CD4-positive, alpha-beta T cell treated with Interleukin-15 for 4 hours (primary cell): Measurements from ENCODE around the gene RBSN.

Experiments used
- DNase-seq: peaks from one replicate; pipeline ENCODE4 v3.0.0-alpha.2; 2020; ENCODE audit warnings: low spot score

RBSN gene

DNA sequence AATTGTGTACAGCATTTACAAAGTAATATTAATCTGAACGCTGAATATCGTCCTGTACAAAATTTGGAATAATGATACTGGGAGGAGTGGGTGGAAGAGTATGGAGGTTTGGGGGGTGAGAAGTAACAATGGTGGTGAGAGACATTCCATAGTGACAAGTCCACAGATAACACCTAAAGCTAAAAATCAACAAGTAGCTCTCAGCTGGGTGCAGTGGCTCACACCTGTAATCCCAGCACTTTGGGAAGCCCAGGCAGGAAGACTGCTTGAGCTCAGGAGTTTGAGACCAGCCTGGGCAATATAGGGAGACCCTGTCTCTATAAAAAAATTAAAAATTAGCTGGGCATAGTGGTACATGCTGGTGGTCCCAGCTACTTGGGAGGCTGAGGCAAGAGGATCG lies 38.9 kb downstream of the RBSN start:
- DNase-seq = no peak

DNA sequence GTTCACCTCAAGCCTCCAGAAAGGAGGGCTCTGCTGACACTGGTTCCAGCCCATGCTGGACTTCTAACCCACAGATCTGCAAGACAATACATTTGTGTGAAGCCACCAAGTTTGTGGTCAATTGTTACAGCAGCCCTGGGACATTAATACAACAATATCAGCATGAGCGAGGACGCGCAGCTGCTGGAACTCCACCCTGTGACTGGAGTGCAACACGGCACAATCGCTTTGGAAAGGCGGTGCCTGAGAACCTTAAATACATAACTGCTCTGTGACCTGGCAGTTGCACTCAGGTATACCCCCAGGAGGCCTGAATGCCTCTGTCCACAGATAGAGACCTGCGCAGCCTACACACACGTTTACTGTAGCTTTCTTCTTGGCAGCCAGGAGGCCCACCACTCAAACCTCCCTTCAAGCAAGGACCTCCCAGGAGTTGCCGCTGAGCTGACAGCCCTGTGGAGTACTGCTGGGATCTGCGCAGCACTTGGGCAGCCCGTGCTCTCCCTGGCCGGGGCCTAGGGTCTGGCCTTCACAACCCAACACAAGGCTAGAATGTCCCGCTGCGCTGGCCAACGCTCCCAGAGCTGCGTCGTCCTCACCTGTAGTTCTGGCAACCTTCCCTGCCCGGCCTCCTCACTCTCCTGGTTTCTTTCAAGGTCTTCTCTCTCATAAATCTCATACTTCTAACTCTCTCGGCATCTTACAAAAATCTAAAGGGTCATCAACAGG lies 42.1 kb downstream of the RBSN start:
- no peak for DNase-seq

DNA sequence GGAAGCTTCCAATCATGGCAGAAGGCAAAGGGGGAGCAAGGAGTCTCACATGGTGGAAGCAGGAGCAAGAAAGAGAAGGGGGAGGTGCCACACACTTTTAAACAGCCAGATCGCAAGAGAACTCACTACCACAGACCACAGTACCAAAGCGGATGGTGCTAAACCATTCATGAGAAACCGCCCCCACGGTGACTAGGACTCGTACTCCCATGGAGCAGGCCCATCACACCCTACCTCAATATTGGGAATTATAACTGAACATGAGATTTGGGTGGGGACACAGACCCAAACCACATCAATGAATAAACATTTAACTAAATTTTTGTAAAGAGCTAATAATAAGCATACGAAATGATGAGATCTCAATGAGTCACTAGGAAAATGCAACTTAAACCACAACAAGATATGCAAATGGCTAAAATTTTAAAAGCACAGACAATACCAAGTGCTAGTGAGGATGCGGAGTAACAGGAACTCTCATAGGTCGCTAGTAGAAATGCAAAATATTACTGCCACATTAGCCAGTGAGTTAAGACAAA lies 43.9 kb downstream of the RBSN start:
- peak; percentile 52 for DNase-seq

DNA sequence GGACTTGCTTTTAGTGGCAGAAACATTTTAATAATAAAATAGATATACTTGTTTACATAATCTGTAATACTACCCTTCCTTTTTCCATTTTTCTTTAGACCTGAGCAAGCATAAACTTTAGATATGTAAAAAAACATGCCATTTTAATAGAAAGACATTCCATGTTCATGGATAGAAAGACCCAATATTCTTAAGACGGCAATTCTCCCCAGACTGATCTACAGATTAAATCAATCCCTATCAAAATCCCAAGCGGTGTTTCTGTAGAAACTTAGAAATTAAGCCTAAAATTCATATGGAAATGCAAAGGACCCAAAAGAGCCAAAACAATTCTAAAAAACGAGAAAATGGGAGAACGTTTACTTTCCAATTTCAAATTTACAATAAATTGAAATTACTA lies 45.4 kb downstream of the RBSN start:
- no peak for DNase-seq

DNA sequence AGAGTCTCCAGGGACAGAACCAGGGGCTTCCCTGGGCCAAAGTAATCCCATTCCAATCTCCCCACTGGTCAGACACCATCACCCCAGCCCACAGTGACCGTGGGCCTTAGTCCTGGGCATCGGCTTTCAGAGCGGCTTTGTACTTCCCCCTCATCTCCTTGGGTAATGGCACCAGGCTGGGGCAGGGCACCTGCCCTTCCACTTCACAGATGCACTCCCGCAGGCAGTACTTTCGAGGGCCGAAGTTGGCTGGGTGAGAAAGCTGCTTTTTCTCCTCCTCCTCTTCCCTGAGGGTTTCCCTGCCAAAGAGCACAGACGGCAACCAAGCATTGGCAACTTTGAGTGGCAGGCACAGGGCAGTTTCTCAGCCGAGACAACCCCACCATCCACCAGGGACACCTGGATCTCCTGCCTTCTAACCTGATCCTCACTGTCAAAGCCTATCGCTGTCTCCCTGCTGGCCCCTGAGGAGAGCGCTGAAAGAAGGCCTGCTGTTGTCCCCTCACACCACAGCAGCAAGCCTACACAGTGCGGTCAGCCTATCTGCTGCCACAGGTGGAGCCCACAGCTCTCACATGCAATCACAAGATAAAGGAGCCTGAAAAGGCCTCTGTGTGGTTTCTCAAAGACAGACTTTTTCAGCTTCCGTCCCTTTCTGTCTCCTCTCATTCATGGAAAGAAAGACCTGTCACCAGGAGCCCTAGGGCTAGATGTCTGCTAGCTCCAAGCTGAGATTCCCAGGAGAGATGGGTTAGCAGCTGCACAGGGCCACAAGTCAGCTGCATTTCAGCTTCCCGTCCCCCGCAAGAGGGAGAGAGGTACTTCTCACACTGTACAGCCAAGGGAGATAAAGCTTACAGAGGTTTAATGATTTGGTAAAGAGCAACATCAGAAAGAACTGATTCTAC lies 46.4 kb downstream of the RBSN start:
- no peak for DNase-seq

DNA sequence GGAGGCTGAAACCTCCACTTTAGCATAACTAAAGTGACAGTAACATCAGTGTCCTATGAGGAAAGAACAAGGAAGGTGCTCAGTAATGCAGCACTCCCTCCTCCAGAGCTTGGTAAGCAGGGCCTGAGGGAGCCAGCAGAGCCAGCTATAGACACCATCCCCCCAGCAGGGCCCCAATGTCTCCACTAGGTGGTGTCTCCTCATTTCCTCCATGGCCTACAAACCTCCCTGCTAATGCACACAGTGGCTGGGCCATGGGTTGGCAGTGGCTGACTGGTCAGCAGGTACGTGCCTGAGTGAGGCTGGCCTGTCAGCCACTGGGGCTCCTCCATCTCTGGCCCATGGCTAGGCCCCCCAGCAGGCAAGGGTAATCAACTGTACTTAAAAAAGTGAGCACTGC lies 47.4 kb downstream of the RBSN start:
- peak; percentile 33 for DNase-seq

DNA sequence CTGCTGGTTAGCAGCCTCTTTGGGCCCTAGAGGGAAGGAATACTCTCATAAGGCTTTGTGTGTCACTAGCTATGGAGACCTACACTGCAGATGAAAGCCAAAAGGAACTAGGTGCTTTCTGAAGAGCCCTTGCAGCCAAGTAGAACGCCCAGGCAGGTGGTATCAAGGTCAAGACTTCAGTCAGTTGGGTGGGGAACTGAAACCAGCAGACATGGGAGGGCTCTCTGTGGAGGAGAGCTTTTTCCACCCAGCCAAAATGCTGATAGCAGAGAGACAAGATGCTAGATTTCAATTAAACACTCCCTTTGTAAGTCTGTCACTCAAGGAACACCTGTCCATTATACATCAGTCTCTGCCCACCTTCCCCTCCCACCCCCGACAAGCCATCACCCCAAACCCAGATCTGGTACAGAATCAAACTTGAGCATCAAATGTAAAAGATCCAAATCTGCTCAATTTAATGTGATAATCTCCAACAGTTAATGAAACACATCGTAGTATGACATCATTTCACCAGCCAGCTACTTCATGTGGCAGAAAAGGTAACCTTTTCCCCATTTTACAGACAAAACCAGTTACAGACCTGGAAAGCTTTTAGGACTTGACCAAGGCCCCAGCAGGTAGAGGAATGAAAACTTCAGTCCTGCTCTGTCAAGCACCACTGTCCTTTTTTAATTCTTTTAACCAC lies 48.4 kb downstream of the RBSN start:
- DNase-seq = no peak

DNA sequence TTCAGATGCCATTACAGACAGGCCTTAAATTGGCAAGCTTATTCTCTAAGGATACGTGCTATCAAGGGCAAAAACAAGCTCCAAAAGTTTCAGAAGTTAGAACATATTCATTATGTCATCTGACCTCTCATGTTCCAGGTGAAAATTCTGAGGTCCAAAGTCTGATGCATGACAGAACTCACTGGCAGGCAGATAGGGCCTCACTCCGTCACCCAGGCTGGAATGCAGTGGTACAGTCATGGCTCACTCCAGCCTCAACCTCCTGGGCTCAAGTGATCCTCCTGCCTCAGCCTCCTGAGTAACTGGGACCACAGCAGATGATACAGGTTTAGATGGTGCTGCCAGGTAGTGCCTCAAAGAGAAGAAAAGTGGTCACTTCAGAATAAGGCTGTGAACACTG lies 49.4 kb downstream of the RBSN start:
- DNase-seq = no peak

DNA sequence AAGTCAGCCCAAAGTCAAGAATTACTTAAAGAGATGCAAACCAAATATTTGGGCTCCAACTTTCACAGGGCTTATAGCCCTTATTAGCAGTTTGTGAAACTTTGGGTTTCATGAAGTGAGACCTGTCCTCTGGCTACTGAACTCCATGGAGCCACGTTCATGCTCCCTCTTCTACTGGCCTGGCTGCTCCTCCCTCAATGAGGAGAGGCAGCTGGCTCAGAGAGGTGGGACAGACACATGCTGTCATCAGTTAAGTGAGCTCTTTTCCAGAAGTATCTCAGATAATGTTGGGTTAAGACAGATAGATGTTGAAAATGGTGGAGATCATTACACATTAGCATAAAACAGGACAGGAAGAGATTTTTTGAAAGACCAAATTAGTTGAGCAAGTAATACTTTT lies 53.3 kb downstream of the RBSN start:
- DNase-seq = no peak

DNA sequence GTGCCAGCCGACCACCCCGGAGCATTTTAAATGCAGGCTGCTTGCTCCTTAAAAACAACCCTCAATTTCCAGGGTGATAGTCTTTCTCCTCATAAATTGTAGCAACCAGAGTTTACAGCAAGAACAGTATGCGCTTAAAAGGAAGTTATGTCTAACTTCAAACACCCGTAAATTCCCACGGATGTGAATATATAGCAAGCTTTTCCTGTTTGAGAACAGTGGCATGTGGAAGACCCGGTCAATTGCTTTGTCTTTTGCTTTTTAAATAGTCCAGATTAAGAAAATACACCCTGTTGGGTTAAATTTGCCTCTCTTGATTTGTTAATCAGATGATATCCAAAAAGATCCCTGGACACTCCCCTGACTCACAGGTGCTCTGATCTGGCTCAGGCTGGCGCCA lies 54.6 kb downstream of the RBSN start:
- DNase-seq = no peak

DNA sequence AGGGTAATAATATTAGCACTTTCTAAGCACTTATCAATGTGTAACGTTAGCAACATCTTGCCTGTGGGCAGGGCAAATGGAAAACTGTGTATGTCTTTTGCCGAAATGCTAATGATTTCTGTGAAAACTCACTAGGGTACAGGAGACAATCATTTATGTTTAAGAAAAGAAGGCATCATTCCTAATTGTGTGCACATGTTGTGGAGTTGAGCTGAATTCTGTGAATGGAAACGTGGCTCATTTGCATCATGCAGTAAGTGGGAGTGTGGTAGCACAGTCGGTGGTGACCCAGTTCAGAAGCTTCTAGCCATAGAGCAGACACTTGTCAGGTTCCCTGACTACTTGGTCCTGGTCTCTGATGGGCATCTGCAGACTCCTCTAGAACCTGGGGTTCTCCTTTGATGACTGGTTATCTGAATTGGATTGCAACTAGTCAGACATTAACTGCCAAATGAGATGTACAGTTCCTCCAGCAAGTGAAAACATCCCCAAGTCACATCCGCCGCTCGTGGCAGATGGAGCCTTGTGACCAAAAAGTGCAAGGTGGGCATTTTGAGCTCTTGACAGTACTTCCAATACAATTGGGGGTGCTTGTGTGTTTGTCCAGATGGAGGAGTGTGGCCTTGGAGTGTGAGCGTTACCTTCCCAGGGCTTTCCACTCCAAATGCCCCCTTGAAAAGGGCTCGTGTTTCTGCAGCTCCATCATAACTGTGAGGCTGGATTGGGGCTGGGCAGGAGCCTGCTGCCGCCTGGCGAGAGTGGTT lies 55.4 kb downstream of the RBSN start:
- no peak for DNase-seq

DNA sequence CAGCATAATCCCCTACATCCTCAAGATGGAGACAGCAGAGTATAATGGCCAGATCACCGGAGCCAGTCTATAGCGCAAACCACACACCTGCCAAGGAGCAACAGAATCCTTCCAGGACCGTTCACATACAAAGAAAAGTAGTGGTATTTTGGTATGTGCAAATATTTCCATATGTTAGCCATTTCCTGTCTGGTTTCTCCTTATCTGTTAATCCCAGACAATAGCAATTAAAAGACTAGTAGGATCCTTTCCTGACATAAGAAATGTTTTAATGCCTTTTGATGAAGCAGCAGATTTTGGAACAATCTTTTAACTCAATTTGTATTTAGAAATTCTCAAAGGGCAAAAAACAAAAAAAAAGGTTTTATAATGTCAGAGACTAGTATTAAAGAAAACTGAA lies 56.0 kb downstream of the RBSN start:
- DNase-seq = no peak

DNA sequence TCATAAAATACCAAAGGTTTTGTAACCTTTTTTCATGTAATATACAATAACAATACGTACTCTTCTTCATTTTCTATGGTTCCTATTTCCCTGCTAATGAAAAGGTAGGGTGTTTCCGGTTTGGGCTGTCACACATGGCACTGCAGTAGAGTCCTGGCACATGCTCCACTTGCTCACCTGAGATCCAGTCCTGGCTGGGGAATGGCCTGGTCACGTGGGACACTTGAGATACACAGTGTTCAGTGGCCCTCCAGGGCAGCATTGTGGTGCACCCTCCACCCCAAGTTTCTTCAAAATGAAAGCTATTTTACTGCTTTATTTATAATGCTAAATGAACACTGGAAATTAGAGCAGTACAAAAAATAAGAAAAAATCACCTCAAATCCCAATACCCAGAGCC lies 57.0 kb downstream of the RBSN start:
- no peak for DNase-seq

DNA sequence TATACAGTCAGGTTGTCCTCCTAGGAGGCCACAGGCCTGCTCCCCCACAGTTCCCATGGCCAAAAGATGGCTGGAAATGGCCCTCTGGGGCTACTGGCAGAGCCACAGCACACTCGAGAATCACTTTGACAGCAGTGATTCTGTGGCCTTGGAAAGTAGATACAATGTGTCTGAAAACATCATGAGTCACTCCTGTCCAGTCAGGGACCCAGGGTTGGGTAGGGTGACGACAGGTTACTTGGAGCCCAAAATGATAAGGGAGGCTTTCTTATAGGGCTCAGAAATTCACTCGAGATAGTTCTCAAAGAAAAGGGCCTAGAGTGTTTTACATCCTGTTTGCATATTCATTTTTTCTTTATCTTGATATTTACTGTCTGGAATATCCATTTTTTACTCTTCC lies 58.1 kb downstream of the RBSN start:
- no peak for DNase-seq

DNA sequence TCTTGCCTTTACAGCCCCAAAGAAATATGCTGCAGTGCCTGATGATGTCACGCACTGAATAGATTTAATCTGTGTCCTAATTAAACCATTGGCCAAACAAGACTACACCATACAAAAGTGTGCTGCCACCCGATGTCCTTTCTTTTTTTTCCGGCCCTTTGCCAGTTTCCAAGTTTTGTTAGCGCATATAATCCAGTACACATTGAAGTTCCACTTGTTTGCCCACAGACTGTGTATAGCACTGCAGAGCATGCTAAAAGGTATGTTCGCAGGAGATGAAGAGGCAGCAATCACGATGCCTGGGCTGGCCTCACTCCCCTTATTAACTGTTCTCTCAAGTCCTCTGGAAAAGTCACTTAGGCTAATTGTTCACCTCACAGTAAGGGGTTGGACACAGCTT lies 60.6 kb downstream of the RBSN start:
- DNase-seq = no peak

DNA sequence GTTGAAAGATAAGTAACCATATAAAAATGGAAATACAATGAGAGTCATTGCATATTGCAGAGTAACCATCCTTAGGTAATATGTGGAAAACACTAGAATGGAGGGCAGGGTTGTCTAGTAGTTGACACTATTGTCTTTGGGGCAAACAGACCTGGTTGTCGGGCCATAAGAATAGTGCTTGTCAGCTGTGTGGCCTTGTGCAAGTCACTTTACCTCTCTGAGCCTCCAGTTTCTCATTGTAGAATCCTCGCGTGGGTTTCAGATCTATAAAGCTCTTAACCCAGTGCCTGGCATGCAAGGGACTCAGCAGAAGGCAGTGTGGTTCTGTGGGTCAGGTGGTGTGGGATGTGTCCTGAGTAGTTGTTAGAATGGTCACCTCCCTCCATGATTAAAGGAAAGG lies 65.8 kb downstream of the RBSN start:
- DNase-seq = no peak

DNA sequence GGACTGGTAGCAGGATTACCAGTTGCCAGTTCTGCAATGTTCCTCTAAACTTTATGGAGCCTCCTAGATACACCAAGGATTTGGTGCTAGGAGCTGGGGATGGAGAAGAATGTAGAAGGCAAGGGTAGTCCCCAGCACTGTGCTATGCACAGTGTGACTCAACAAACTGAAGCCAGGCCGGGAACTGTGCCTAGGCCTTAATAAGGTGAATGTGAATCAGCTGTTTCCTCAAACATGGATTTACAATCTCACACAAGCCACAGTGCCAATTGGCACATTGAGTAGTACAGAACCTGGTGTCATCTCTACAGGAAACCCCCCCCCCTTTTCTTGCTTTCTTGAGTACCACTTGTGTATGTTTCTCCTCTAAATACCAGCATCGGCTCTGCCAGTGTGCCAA lies 66.3 kb downstream of the RBSN start:
- no peak for DNase-seq

DNA sequence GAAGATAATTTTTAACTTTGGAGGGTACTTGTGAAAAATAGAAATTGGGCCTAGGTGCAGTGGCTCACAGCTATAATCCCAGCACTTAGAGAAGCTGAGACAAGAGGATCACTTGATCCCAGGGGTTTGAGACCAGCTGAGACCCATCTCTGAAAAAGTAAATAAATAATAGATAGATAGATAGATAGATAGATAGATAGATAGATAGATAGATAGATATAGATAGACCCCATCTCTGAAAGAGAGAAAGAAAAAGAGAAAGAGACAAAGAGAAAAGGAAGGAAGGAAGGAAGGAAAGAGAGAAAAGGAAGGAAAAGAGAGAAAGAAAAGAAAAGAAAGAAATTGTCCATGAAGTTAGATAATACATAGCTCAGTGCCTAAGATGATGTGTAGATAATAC lies 69.3 kb downstream of the RBSN start:
- DNase-seq = no peak

DNA sequence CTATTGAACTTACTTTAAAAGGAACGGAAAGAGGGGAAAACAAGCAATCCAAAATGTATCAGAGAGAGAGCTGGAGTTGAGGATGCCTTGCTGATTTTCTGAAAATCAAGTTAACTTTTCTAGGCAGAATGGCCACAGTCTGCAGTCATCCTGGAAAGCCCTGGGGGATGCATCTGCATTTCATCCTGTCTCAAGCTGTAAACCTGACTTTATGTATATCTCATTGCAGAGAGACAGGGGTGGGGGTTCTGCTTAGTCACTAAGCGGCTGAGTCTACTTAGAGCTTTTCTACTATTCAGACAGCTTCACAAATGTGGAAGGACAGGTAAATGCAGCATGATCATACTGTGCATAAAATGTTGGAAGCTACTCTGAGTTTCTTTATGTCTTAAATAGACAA lies 75.2 kb downstream of the RBSN start:
- no peak for DNase-seq

DNA sequence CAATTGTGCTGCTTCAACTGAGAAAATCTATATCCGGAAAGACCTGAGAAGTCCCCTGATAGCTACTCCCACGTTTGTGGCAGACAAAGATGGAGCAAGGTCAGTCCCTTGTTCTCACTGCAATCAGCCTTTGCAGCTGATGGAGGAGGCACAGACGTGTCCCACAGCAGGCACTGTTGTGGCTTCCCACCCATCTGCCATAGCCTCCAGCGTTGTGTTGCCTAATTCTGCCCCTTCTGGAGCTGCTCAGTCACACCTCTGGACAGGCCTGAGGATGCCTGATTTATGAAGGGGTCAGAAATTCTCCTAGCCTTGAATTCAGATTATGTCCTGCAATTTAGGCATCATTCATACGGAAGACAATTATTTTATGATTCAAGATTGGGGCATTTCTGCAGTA lies 75.7 kb downstream of the RBSN start:
- no peak for DNase-seq
